Activated naive CD8-positive, alpha-beta T cell treated with anti-CD3 and anti-CD28 coated beads for 36 hours (primary cell): ENCODE data around the gene DCDC2. TPM values are rescaled to one million over a fixed set of nuclear protein-coding genes. Genes with fewer than 3 reads are reported as not detected.
A peak's percentile ranks its signal among the peaks of the same experiment; 100 is the strongest.
"Not testable (repeated sequence)": the region's sequence is repeated elsewhere in the genome, so short reads cannot be mapped to it uniquely, and the experiment has no call there.

ENCODE experiments used
- DNase-seq: peaks from one replicate; pipeline ENCODE4 v3.0.0; 2021
- H3K27ac Mint-ChIP-seq: one replicate; pipeline ENCODE4 v1.8.0; 2022; ENCODE audit warnings: mild to moderate bottlenecking, moderate library complexity, mixed read lengths
- H3K27me3 Mint-ChIP-seq: one replicate; pipeline ENCODE4 v1.8.0; 2022; ENCODE audit warnings: mild to moderate bottlenecking, mixed read lengths
- H3K36me3 Mint-ChIP-seq: one replicate; pipeline ENCODE4 v1.8.0; 2021; ENCODE audit warnings: mild to moderate bottlenecking, mixed read lengths
- H3K4me1 Mint-ChIP-seq: one replicate; pipeline ENCODE4 v1.8.0; 2021; ENCODE audit warnings: mixed read lengths
- H3K4me3 Mint-ChIP-seq: one replicate; pipeline ENCODE4 v1.8.0; 2022; ENCODE audit warnings: mild to moderate bottlenecking, moderate library complexity, mixed read lengths
- H3K9me3 Mint-ChIP-seq: one replicate; pipeline ENCODE4 v1.8.0; 2022; ENCODE audit warnings: mixed read lengths
- total RNA-seq, 2 experiments: library from RNA; stranded (reverse); gene quantifications; one replicate each; pipeline ENCODE4 v1.2.3, GENCODE V29; 2021

Gene DCDC2
- total RNA-seq, 2 experiments from 2014 or later: 0.04 TPM; not detected in 1

DNA sequence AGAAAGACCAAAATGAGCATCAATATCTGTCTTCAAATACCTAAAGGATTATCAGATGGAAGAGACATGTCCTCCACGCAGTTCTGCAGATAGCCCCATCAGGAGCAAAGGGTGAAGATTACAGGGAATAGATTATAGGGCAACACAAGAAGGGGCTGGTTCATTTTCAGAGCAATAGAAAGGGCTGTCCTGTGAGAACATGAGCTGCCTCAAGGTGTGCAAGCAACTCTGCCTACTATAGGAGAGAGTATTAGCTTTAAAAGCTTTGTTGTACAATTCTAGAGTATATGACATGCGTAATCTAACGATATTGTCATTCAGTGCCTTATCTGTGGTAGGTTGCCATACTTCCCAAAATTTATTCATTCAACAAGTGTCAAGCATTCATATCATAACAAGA lies 119.2 kb downstream of the DCDC2 start:
- Mint-ChIP-seq H3K36me3 (no peaks in the 10 kb centered on the region), H3K27me3 (peaks cover 19% of the 10 kb centered on the region), H3K27ac (no peak overlapping the region), H3K4me3 (no peak overlapping the region), H3K4me1 (no peaks in the 10 kb centered on the region), H3K9me3 (peaks cover 3% of the 10 kb centered on the region)
- DNase-seq: no peak

- H3K4me1 Mint-ChIP-seq, H3K9me3 Mint-ChIP-seq, H3K27ac Mint-ChIP-seq, H3K4me3 Mint-ChIP-seq, DNase-seq, H3K36me3 Mint-ChIP-seq: not testable (repeated sequence)
- peaks cover 15% of the 10 kb centered on the region for H3K27me3 Mint-ChIP-seq
Measured at GRCh38 chr6:24236779-24237178, 121.1 kb downstream of the DCDC2 start.

GRCh38 chr6:24233813-24234442 lies 123.9 kb downstream of the DCDC2 start:
- H3K9me3 Mint-ChIP-seq: peaks cover 3% of the 10 kb centered on the region
- no peak overlapping the region for H3K4me3 Mint-ChIP-seq
- no peaks in the 10 kb centered on the region for H3K36me3 Mint-ChIP-seq
- DNase-seq: no peak
- peaks cover 4% of the 10 kb centered on the region for H3K4me1 Mint-ChIP-seq
- H3K27ac Mint-ChIP-seq: no peak overlapping the region
- peaks cover 22% of the 10 kb centered on the region for H3K27me3 Mint-ChIP-seq

- peaks cover 6% of the 10 kb centered on the region for H3K4me1 Mint-ChIP-seq
Measured at GRCh38 chr6:24231438-24231977, 126.4 kb downstream of the DCDC2 start.

DNA sequence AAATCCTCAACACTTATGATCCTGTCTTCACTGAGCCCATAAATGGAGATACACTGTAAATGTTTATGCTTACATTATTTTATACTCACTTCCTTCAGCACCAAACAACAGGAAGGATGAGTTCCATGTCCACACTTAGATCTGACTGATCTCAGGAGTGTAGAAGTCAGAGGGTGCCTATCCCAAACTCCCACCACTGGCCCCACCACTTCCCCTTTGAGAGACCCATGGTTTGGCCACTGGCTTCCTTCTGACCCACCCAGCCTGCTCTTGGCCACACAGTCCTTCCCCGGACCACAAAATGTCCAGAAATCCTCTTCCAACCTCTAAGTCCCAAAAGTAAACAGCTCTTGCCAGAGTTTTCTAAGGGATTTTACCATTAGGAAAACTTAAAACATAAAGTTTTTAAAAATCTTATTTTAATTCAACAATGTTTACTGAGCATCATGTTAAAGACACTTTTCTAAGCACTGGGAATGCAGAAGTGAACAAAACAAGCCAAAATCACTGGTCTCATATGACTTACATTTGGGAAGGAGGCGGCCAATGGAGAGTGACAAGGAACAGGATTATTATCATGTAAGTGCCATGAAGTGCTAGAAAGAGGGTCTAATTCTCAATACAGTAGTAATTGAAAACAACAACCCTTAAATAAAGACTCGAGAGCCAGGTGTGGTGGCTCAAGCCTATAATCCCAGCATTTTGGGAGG lies 128.0 kb downstream of the DCDC2 start:
- Mint-ChIP-seq H3K4me3 (no peak overlapping the region), H3K27ac (no peak overlapping the region), H3K27me3 (peaks cover 44% of the 10 kb centered on the region), H3K36me3 (no peaks in the 10 kb centered on the region), H3K9me3 (no peaks in the 10 kb centered on the region), H3K4me1 (peaks cover 6% of the 10 kb centered on the region)
- no peak for DNase-seq

More at GRCh38 chr6:24231438-24231977, 126.4 kb downstream of the DCDC2 start:
- Mint-ChIP-seq H3K9me3 (no peaks in the 10 kb centered on the region), H3K36me3 (no peaks in the 10 kb centered on the region), H3K4me3 (no peak overlapping the region), H3K27ac (no peak overlapping the region), H3K27me3 (peaks cover 34% of the 10 kb centered on the region)
- no peak for DNase-seq

DNA sequence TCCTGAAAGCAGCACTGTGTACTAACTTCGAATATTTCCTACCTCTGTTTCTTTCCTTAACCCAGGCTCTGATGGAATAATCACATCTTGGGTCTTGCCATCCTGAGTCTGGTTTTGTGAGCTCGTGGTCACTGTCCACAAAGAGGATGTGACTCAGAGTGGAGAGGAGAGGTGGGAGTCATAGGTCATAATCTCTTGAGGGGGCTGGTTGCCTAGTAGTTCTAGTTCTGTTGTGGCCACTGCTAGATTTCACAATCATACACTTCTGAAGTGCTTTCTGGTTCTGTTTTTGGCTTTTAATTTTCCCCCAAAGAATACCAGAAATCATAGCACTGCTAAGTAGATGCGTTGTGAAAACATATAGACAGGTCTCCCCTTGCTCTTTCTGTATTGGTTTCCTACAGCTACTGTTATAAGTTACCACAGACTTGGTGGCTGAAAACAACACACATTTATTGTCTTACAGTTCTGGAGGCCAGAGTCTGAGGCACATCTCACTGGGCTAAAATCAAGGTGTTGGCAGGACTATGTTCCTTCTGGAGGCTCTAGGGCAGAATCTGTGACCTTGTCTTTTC lies 129.1 kb downstream of the DCDC2 start:
- peaks cover 6% of the 10 kb centered on the region for H3K4me1 Mint-ChIP-seq
- no peak overlapping the region for H3K4me3 Mint-ChIP-seq
- no peaks in the 10 kb centered on the region for H3K9me3 Mint-ChIP-seq
- H3K27me3 Mint-ChIP-seq: peaks cover 45% of the 10 kb centered on the region
- H3K36me3 Mint-ChIP-seq: no peaks in the 10 kb centered on the region
- H3K27ac Mint-ChIP-seq: no peak overlapping the region
- peak; percentile 21 for DNase-seq

- H3K36me3 Mint-ChIP-seq: no peaks in the 10 kb centered on the region
- H3K9me3 Mint-ChIP-seq: no peaks in the 10 kb centered on the region
- no peak overlapping the region for H3K27ac Mint-ChIP-seq
- H3K4me1 Mint-ChIP-seq: peaks cover 6% of the 10 kb centered on the region
- no peak overlapping the region for H3K4me3 Mint-ChIP-seq
- peaks cover 44% of the 10 kb centered on the region for H3K27me3 Mint-ChIP-seq
- DNase-seq: no peak
Measured at GRCh38 chr6:24228123-24228522, 129.7 kb downstream of the DCDC2 start.

GRCh38 chr6:24227556-24227955 lies 130.3 kb downstream of the DCDC2 start:
- Mint-ChIP-seq H3K36me3 (no peaks in the 10 kb centered on the region), H3K4me1 (peaks cover 6% of the 10 kb centered on the region), H3K27me3 (peaks cover 44% of the 10 kb centered on the region), H3K4me3 (no peak overlapping the region), H3K27ac (no peak overlapping the region), H3K9me3 (no peaks in the 10 kb centered on the region)
- DNase-seq: no peak

DNA sequence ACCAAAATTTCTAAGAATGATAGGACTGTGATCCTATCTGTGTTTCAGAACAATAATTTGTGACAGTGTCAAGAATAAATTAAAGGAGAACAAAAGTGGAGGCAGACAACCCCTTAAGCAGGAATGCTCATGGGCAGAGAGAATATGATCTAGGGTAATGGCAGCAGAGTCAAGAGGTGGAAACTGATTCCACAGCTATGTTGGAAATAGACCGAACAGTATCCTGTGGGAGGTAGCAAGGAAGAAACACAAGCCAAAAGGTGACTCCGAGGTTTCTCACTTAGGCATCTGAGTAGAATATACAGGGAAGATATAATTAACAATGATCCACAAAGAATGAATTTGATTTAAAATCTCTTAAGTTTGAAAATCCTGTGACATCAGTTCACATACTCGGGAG lies 131.3 kb downstream of the DCDC2 start:
- H3K27me3 Mint-ChIP-seq: peaks cover 49% of the 10 kb centered on the region
- no peak for DNase-seq
- no peak overlapping the region for H3K4me3 Mint-ChIP-seq
- H3K4me1 Mint-ChIP-seq: peaks cover 6% of the 10 kb centered on the region
- H3K27ac Mint-ChIP-seq: no peak overlapping the region
- no peaks in the 10 kb centered on the region for H3K36me3 Mint-ChIP-seq
- no peaks in the 10 kb centered on the region for H3K9me3 Mint-ChIP-seq

DNA sequence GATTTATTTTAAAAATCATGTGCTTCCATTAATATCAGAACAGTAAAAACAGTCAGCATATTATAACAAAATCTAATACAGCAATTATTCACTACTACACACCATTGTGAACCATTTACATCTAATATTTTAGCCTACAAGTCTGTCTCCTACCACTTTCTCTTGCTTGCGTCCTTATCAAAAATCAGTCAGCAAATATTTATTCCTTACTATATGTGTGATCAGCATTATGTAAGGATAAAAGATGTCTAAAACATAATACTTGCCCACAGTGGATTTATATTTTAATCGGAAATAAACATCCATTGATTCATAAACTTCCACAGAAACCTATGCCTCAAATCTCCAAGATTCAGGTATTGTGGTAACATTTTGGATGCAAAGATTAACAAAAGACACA lies 132.0 kb downstream of the DCDC2 start:
- no peaks in the 10 kb centered on the region for H3K9me3 Mint-ChIP-seq
- DNase-seq: no peak
- H3K27ac Mint-ChIP-seq: no peak overlapping the region
- H3K36me3 Mint-ChIP-seq: no peaks in the 10 kb centered on the region
- peaks cover 6% of the 10 kb centered on the region for H3K4me1 Mint-ChIP-seq
- H3K27me3 Mint-ChIP-seq: peaks cover 49% of the 10 kb centered on the region
- H3K4me3 Mint-ChIP-seq: no peak overlapping the region

DNA sequence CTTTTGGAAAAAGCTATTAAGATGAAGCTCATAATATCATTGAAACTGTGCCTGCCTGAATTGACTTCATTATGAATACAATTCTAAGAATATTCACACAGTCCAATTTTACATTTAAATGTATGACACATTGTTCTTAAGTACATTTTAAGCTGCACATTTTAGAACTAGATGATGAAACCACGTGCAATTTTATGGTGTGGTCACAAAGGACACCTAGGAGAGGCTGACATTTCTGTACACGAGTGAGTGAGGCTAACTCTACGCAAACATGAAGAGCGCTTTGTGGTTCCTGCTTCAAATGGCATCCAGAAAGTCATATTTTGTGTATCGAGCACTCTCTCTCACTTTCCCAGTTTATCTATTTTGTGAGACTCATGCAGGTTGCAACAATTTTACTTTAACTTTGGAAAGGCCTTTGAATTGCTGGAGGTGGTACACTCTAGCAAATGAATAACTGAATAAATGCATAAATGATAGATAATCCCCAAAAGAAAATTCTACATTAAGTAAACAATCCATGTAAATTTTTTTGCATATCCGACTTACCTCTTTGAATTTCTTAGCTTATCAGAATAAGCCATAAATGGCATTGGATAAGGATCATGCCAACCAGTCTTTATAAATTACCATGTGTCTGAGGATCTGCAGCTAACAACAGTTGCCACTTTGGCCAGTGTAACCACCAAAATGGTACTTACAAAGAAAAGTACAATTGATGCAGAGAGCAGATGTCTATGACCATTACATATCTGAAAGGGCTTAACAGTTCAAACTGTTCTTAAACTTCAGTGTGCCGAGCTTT lies 134.5 kb downstream of the DCDC2 start:
- H3K27me3 Mint-ChIP-seq: peaks cover 42% of the 10 kb centered on the region
- no peaks in the 10 kb centered on the region for H3K4me1 Mint-ChIP-seq
- H3K36me3 Mint-ChIP-seq: no peaks in the 10 kb centered on the region
- H3K27ac Mint-ChIP-seq: no peak overlapping the region
- no peak overlapping the region for H3K4me3 Mint-ChIP-seq
- no peaks in the 10 kb centered on the region for H3K9me3 Mint-ChIP-seq
- no peak for DNase-seq

- H3K4me3 Mint-ChIP-seq: no peak overlapping the region
- no peak overlapping the region for H3K27ac Mint-ChIP-seq
- H3K36me3 Mint-ChIP-seq: no peaks in the 10 kb centered on the region
- no peak for DNase-seq
- peaks cover 15% of the 10 kb centered on the region for H3K27me3 Mint-ChIP-seq
- H3K4me1 Mint-ChIP-seq: no peaks in the 10 kb centered on the region
- H3K9me3 Mint-ChIP-seq: no peaks in the 10 kb centered on the region
Measured at GRCh38 chr6:24219670-24220069, 138.2 kb downstream of the DCDC2 start.

DNA sequence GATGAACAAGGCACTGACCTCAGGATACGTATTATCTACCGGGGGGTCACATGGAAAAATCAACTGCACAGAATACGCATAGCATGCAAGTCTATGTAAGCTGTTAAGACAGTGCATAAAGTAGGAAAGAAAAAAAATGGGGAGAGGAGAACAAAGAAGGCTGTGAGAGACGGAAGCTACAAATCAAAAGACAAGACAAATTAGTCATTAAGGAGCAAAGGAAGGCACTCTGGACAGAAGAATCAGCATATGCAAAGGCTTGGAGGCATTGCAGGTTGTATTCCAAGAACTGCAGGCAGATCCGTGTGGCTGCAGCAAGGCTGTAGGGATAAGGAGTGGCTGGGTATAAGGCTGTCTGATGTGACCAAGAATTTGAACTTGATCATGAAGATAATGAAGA lies 142.9 kb downstream of the DCDC2 start:
- no peak overlapping the region for H3K27ac Mint-ChIP-seq
- no peaks in the 10 kb centered on the region for H3K9me3 Mint-ChIP-seq
- no peak for DNase-seq
- H3K4me1 Mint-ChIP-seq: no peaks in the 10 kb centered on the region
- no peak overlapping the region for H3K4me3 Mint-ChIP-seq
- no peaks in the 10 kb centered on the region for H3K36me3 Mint-ChIP-seq
- H3K27me3 Mint-ChIP-seq: no peaks in the 10 kb centered on the region

DNA sequence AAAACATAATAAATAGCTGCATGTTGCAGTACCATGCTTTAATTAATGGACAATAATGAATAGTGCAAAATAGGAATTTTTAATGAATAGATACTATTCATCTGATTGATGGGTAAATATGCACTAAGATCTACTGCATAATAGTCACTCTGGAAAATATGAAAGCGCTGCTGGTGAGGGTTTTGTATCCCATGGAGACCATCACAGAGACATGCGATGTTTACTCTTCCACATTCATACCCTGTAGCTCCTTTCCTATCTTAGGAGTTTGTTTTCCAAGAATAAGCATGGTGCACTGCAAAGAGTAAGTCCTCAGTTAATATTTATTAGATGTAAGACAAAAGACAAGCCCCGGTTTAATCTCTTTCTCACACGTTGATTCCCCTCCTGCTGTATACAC lies 150.4 kb downstream of the DCDC2 start:
- no peak overlapping the region for H3K27ac Mint-ChIP-seq
- no peaks in the 10 kb centered on the region for H3K9me3 Mint-ChIP-seq

DNA sequence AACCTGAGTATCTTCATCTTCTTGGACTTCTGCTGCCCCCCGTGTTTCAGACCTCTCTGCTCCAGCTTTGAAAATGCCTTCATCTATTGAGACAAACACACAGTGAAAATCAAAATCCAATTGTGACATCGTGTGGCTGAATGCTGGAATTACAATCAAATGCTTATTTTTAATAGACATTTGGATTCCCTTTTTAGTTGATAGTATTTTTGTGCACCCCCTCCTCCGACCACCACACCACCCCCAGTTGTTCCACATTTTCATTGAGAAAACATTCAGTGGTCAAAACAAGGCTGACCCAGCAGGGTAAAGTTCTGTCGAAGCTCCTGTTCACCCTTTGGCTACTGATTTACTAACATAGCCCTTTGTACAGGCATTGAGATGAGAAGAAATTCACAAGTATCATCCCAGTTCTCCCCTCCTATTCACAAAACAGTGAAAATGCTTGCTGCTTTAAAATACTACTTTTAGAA lies 152.8 kb downstream of the DCDC2 start:
- no peaks in the 10 kb centered on the region for H3K9me3 Mint-ChIP-seq
- H3K27me3 Mint-ChIP-seq: peaks cover 5% of the 10 kb centered on the region
- H3K4me1 Mint-ChIP-seq: no peaks in the 10 kb centered on the region
- DNase-seq: peak; percentile 1
- H3K4me3 Mint-ChIP-seq: no peak overlapping the region
- H3K36me3 Mint-ChIP-seq: no peaks in the 10 kb centered on the region
- no peak overlapping the region for H3K27ac Mint-ChIP-seq

More for the DNA sequence above, 150.4 kb downstream of the DCDC2 start:
- Mint-ChIP-seq H3K4me1 (no peaks in the 10 kb centered on the region), H3K27me3 (no peaks in the 10 kb centered on the region), H3K4me3 (no peak overlapping the region), H3K36me3 (no peaks in the 10 kb centered on the region)
- no peak for DNase-seq
